Right cardiac atrium (tissue), 5 donors: Measurements from ENCODE around the gene PRR15L. TPM values are rescaled to one million over a fixed set of nuclear protein-coding genes. Genes with fewer than 3 reads are reported as not detected.
A peak's percentile ranks its signal among the peaks of the same experiment; 100 is the strongest.

Experiments used
- ATAC-seq, 2 donors: fragments of 200-7000 bp; cut with Tn5 transposase; one replicate each; pipeline versions ENCODE4 v1.8.0 to v1.9.1; 2020; ENCODE audit warnings: moderate library complexity in 2 of 2, mild to moderate bottlenecking in 1 of 2
- DNase-seq, 3 donors: peaks; one replicate each; pipeline ENCODE4 v3.0.0-alpha.2; 2020
- H3K27ac ChIP-seq: one replicate; pipeline ENCODE4 v1.5.1; 2013; ENCODE audit warnings: mild to moderate bottlenecking, low read length, control low read depth, moderate library complexity
- H3K27me3 ChIP-seq: one replicate; pipeline ENCODE4 v1.6.1; 2013; ENCODE audit not compliant: control insufficient read depth, insufficient read depth
- H3K4me1 ChIP-seq: one replicate; pipeline ENCODE4 v1.6.1; 2013; ENCODE audit warnings: low read length; ENCODE audit not compliant: control insufficient read depth, insufficient read depth
- H3K4me3 ChIP-seq: one replicate; pipeline ENCODE4 v1.5.1; 2013; ENCODE audit warnings: low read length, control low read depth
- H3K9me3 ChIP-seq: one replicate; pipeline ENCODE4 v1.6.1; 2013; ENCODE audit warnings: low read length; ENCODE audit not compliant: control insufficient read depth
- WGBS: extraction: QIAGEN DNeasy Blood & Tissue Kit; methylation state at CpG from one replicate; pipeline ENCODE4 v1.1.7; 2013; 5-methylcytosine and 5-hydroxymethylcytosine counted together
- intact Hi-C, 4 donors: fragments of 100-400 bp; cut with DNase I; formaldehyde crosslinking; loops; one replicate each; pipeline versions ENCODE4 v1.11.0 to v1.14.0; 2022 to 2023
- polyA plus RNA-seq: library from polyadenylated mRNA; stranded (reverse); fragments of 200-250 nt; gene quantifications from one replicate; pipeline ENCODE4 v1.2.3, GENCODE V29; 2013
- total RNA-seq, 4 donors: library from RNA; stranded (reverse); fragmentation: NEBNext Ultra II Directional; extraction: Animal tissue kit (Norgen Biotek cat#: 25700); gene quantifications; one replicate each; pipeline ENCODE4 v1.2.1, GENCODE V29; 2021
- donor health status: healthy with polysubstance abuse.
- donor health status: DM: no; HTN: yes; CAD: no.
- donor health status: DM: no; HTN: no; CAD: no.
- donor health status: DM: no; HTN: yes; CAD: no; lungs with severe emphysema.
- donor health status: DM: yes; HTN: yes; CAD: no.

Gene PRR15L
- total and polyA plus RNA-seq, 5 donors: not detected

GRCh38 chr17:47916489-47917208 lies 41.0 kb downstream of the PRR15L start:
- Histone ChIP-seq H3K9me3 (no peaks in the 10 kb centered on the region), H3K27me3 (no peaks in the 10 kb centered on the region), H3K4me3 (no peak overlapping the region), H3K4me1 (peaks cover 3% of the 10 kb centered on the region), H3K27ac (peak overlapping the region; percentile 57)
- 88% methylated on average over 19 of the region's 19 CpGs for WGBS
- intact Hi-C loops: no loop called here
- DNase-seq (no peak), ATAC-seq (peak; percentile 12 to 18)

GRCh38 chr17:47915776-47916398 lies 41.8 kb downstream of the PRR15L start:
- 46% methylated on average over 12 of the region's 12 CpGs for WGBS
- Histone ChIP-seq H3K27me3 (no peaks in the 10 kb centered on the region), H3K4me3 (no peak overlapping the region), H3K4me1 (peaks cover 3% of the 10 kb centered on the region), H3K27ac (peak overlapping the region; percentile 87), H3K9me3 (no peaks in the 10 kb centered on the region)
- intact Hi-C loops: no loop called here
- ATAC-seq (peak; percentile 67 to 68), DNase-seq (peak; percentile 48 to 86 (median 86))

GRCh38 chr17:47914306-47914948 lies 43.3 kb downstream of the PRR15L start:
- Histone ChIP-seq H3K27ac (peak overlapping the region; percentile 70), H3K4me1 (peaks cover 3% of the 10 kb centered on the region), H3K9me3 (no peaks in the 10 kb centered on the region), H3K4me3 (no peak overlapping the region), H3K27me3 (no peaks in the 10 kb centered on the region)
- WGBS: 51% methylated on average over 4 of the region's 4 CpGs
- intact Hi-C loops: no loop called here
- DNase-seq (no peak), ATAC-seq (peak; percentile 44 to 55)

- Histone ChIP-seq H3K27me3 (no peaks in the 10 kb centered on the region), H3K4me3 (no peak overlapping the region), H3K4me1 (peaks cover 4% of the 10 kb centered on the region), H3K27ac (no peak overlapping the region), H3K9me3 (no peaks in the 10 kb centered on the region)
- intact Hi-C loops: no loop called here
- ATAC-seq (no peak), DNase-seq (no peak)
- WGBS: 96% methylated on average over 2 of the region's 2 CpGs
Observed at GRCh38 chr17:47913050-47913449, 44.6 kb downstream of the PRR15L start.

GRCh38 chr17:47907932-47908562 lies 49.6 kb downstream of the PRR15L start:
- peak overlapping the region; percentile 65 for H3K27ac ChIP-seq
- ATAC-seq: no peak
- no peak overlapping the region for H3K4me3 ChIP-seq

GRCh38 chr17:47906443-47906842 lies 51.2 kb downstream of the PRR15L start:
- DNase-seq: no peak
- Histone ChIP-seq H3K27me3 (no peaks in the 10 kb centered on the region), H3K27ac (peak overlapping the region; percentile 94), H3K9me3 (no peaks in the 10 kb centered on the region), H3K4me1 (peaks cover 30% of the 10 kb centered on the region), H3K4me3 (no peak overlapping the region)
- WGBS: 74% methylated on average over 3 of the region's 3 CpGs
- ATAC-seq: no peak
- intact Hi-C loops: no loop called here

More at GRCh38 chr17:47907932-47908562, 49.6 kb downstream of the PRR15L start:
- DNase-seq: no peak
- Histone ChIP-seq H3K4me1 (peaks cover 29% of the 10 kb centered on the region), H3K9me3 (no peaks in the 10 kb centered on the region), H3K27me3 (no peaks in the 10 kb centered on the region)
- WGBS: 55% methylated on average over 8 of the region's 8 CpGs
- intact Hi-C loops: no loop called here

GRCh38 chr17:47905221-47905733 lies 52.4 kb downstream of the PRR15L start:
- intact Hi-C loops: no loop called here
- no peak overlapping the region for H3K4me3 ChIP-seq
- no peaks in the 10 kb centered on the region for H3K27me3 ChIP-seq
- no peaks in the 10 kb centered on the region for H3K9me3 ChIP-seq
- ATAC-seq (peak; percentile 83 to 90), DNase-seq (peak; percentile 80 to 93 (median 89))
- WGBS: 15% methylated on average over 8 of the region's 8 CpGs
- H3K27ac ChIP-seq: peak overlapping the region; percentile 94
- H3K4me1 ChIP-seq: peaks cover 34% of the 10 kb centered on the region

- intact Hi-C loops: no loop called here
- H3K27ac ChIP-seq: no peak overlapping the region
- no peak overlapping the region for H3K4me3 ChIP-seq
- ATAC-seq: no peak
- no peak for DNase-seq
- WGBS: 79% methylated on average over 4 of the region's 4 CpGs
- H3K9me3 ChIP-seq: no peaks in the 10 kb centered on the region
- peaks cover 43% of the 10 kb centered on the region for H3K4me1 ChIP-seq
- H3K27me3 ChIP-seq: no peaks in the 10 kb centered on the region
Observed at GRCh38 chr17:47902039-47902744, 55.5 kb downstream of the PRR15L start.
